Limb (tissue), 2 donors: ENCODE results near the gene ALDOC.
A peak's percentile ranks its signal among the peaks of the same experiment; 100 is the strongest.
"Not testable (repeated sequence)": the region's sequence is repeated elsewhere in the genome, so short reads cannot be mapped to it uniquely, and the experiment has no call there.

Experiments used
- DNase-seq, 2 donors: peaks; one replicate each; pipeline ENCODE4 v3.0.0-alpha.2; 2016; ENCODE audit errors: extremely low spot score in 2 of 2

Gene ALDOC

GRCh38 chr17:28584434-28584833 lies 7.7 kb upstream of the ALDOC start:
- no peak for DNase-seq

DNA sequence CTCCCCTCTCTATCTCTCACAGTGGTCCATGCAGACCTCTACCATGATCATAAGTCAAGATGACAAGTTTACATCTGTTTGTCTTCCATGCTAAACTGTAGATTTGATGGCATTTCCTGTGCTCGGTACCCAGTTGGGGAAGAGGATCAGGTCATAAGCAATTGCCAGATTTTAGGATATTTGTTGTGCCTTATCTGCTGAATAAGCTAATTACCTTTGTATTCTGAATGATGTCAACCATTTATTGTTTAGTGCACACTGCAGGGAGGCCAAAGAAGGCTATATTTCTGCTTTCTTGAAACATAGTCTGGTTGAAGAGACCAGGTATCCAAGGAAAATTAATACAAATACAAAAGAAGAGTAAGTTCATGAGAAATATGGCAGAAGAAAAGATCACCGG lies 5.8 kb upstream of the ALDOC start:
- no peak for DNase-seq

DNA sequence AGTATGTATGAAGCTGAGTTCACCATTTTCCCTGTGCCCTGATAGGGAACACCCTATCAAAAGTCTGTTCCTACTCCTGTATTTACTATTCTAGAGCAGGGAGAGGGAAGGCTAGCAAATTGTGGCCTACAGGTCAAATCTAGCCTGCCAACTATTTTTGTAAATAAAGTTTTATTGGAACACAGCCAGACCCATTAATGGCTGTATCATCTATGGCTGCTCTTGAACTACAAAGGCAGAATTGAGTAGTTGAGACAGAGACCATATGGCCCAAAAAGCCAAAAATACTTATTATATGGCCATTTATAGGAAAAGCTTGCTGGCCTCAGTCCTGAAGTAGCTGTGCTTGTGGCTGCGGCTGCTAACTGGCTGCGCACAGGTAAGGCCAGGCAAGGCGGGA lies 4.3 kb upstream of the ALDOC start:
- no peak for DNase-seq

GRCh38 chr17:28579526-28579925 lies 2.8 kb upstream of the ALDOC start:
- no peak for DNase-seq

- no peak for DNase-seq
These were observed 1.8 kb upstream of the ALDOC start for GRCh38 chr17:28578246-28579195.

DNA sequence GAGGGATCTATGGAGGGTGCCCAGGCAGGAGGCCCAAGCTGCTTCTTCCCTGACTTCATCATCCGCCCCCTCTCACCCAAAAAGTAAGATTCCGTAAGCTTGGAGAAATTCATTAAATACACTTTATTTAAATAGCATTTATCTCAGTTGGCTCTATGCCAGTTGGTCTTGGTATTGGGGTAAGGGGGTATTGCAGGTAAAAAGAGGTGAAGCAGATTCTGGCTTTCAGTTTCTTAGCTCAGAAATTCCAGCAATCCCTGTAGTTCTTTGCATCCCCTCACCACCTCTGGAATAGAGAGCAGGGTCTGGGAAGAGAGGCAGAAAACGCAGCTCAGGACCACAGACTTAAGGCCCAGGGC lies 750 bp upstream of the ALDOC start:
- DNase-seq, result no peak

- not testable (repeated sequence) for DNase-seq
These were observed 679 bp downstream of the ALDOC start for GRCh38 chr17:28576016-28576415.

GRCh38 chr17:28575126-28575795 lies 1.4 kb downstream of the ALDOC start:
- no peak for DNase-seq

DNA sequence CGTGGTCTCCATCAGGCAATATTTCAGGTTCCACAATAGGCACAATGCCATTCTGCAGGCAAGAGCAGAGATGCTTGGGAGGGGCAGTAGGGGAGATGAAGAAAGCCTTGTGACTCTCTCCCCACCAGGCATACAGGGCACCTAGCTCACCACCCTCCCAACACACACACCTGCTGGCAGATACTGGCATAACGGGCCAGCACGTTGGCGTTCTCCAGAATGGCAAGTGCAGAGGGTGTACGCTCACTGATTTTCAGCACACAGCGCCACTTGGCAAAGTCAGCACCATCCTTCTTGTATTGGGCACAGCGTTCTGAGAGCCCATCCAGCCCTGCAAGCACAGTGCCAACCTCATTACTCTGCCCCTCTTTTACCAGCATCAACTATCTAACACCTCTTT lies 2.2 kb downstream of the ALDOC start:
- DNase-seq, result no peak

- no peak for DNase-seq
These were observed 2.7 kb downstream of the ALDOC start for GRCh38 chr17:28573966-28574480.

GRCh38 chr17:28573521-28573920 lies 3.2 kb downstream of the ALDOC start:
- DNase-seq, result no peak

- DNase-seq, result no peak
These were observed 3.7 kb downstream of the ALDOC start for GRCh38 chr17:28573040-28573380.

- DNase-seq, result no peak
These were observed 4.2 kb downstream of the ALDOC start for GRCh38 chr17:28572259-28573039.

- DNase-seq, result peak; percentile 91 to 93
These were observed 5.2 kb downstream of the ALDOC start, which contains the start of gene PIGS for GRCh38 chr17:28571361-28572122. Gene PIGS, minus strand, starts transcription at chr17:28571524. Its CDS starts 28 bp downstream, at chr17:28571496.

DNA sequence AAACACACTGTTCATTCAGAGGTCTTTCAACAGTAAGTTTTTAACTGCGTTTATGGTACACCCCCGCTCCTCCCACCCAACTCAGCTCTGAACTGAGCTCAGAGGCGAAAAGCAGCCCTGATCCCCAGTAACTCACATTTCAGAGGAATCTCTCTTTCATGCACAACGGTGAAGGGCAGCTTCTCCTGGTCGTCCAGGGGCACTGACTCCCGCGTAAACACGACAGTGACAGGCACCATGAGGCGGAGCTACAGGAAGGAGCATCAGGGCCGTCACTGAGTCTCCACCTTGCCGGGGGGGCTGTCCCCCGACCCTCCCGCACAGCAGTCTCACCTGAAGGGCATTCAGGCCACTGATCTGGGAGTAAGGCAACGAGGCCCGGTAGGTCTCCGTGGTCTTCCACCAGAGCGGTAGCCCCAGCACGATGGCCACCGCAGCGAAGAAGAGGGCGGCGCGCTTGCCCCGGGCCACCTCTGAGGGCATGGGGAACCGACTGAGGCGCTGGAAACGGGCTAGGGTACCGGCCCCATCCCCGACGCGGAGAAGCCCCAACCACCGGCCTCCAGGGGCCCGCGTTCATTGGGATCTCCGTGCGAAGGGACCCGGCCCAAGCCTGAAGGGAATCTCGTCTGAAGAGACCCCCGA lies 5.9 kb downstream of the ALDOC start:
- DNase-seq, result no peak

DNA sequence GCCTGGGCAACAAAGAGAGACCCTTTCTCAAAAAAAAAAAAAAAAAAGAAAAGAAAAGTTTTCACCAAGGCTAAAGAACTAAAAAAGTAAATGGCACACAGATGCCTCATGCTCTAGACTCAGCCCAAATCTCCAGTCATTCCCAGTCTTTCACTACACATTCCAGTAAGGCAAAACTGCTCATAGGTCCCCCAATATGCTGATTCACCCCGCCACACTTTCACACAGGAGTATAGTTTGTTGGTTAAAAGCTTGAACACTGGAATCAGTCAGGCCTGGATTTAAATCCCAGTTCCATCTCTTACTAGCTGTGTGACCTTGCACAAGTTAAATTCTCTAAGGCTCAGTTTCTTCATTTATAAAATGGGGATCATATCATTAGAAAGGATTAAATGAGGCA lies 7.2 kb downstream of the ALDOC start:
- no peak for DNase-seq

GRCh38 chr17:28567604-28568003 lies 9.1 kb downstream of the ALDOC start:
- DNase-seq, result no peak

GRCh38 chr17:28563475-28563874 lies 13.2 kb downstream of the ALDOC start:
- DNase-seq, result no peak

- no peak for DNase-seq
These were observed 21.7 kb downstream of the ALDOC start for GRCh38 chr17:28555022-28555421.

DNA sequence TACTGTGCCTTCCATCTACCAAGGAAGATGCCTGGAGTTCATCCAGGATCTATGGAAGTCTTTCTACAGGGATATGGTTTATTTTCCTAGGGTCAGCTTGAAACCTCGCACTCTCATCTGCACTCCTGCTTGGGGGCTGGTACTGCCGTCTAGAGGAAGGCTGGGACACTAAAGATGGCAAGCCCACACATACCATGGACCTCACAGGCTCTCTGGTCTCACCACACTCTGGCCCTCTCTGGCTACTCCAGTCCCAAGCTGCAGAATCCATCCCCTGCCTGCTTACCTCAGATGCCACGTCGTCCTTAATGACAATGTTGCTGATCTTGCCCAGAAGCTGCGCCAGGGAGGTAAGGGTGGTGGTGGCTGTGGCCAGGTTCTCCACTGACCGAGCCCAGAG lies 22.1 kb downstream of the ALDOC start:
- no peak for DNase-seq
